GM18858 (cell line): Measurements from ENCODE around the gene MT1B.
"Not testable (repeated sequence)": the region's sequence is repeated elsewhere in the genome, so short reads cannot be mapped to it uniquely, and the experiment has no call there.

Experiments
- ATAC-seq: cut with Tn5 transposase; IDR thresholded peaks from one replicate; pipeline ENCODE4 v1.9.1; 2021; ENCODE audit not compliant: unreplicated experiment

The MT1B gene

DNA sequence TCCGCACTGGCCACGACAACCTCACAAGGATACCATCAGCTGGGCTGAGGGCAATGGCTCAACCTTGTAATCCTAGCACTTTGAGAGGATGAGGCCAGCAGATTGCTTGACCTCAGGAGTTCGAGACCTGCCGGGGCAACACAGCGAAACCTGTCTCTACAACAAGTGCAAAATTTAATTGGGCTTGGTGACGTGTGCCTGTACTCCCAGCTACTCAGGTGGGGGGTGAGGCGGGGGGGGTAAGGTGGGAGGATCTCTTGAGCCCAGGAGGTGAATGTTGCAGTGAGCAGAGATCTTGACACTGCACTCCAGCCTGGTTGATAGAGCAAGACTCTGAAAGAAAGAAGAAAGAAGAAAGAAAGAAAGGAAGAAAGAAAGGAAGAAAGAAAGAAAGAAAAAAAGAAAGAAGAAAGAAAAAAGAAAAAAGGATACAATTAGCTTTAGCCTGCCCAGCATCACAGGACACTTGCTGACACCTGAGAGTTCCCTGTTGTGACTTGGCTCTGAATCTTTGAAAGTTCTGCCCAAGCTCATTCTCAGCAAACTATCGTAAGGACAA, 31.3 kb upstream of the MT1B start:
- no peak for ATAC-seq

DNA sequence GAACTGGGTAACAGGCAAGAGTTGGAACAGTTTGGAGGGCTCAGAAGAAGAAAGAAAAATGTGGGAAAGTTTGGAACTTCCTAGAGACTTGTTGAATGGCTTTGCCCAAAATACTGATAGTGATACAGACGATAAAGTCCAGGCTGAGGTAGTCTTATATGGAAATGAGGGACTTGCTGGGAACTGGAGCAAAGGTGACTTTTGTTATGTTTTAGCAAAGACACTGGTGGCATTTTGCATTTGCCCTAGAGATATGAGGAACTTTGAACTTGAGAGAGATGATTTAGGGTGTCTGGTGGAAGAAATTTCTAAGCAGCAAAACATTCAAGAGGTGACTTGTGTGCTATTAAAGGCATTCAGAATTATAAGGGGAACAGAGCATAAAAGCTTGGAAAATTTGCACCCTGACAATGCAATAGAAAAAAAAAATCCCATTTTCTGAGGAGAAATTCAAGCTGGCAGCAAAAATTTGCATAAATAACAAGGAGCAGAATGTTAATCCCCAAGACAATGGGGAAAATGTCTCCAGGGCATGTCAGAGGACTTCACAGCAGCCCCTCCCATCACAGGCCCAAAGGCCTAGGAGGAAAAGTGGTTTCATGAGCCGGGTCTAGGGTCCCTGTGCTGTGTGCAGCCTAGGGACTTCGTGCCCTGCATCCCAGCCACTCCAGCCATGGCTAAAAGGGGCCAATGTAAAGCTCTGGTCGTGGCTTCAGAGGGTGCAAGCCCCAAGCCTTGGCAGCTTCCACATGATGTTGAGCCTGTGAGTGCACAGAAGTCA, 29.8 kb upstream of the MT1B start:
- ATAC-seq, result not testable (repeated sequence)

GRCh38 chr16:56623184-56623583, 28.5 kb upstream of the MT1B start:
- not testable (repeated sequence) for ATAC-seq

- no peak for ATAC-seq
These were observed 28.0 kb upstream of the MT1B start for GRCh38 chr16:56623637-56624036.

DNA sequence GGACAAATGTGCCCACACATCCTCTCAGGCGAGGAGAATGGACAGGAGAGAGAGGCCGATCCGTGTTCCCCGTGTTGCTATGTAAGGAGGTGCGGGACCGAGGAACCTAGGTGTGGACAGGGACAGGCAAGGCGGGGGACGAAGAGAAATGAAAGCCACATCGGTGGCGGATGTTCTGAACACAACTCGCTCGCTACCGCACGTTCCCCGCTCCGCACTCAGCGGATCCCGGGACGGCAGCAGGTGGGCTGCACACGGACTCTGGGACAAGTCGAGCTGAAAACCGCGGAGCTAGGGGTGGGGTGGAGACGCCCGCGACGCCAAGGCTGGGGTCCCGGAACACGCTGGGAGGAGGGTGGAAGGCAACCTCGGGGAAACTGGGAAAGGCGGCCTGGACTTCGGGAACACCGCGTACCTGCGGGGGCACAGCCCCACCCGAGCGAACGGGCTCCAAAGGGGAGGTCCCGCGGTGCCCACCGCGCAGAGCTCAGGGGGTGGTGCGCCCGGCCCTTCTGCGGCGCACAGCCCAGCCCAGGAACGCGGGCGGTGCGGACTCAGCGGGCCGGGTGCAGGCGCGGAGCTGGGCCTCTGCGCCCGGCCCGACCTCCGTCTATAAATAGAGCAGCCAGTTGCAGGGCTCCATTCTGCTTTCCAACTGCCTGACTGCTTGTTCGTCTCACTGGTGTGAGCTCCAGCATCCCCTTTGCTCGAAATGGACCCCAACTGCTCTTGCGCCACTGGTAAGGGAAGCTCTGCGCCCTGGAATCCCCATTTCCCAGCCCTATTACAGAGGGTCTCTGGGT, 26.3 kb upstream of the MT1B start, which contains the start of gene MT1E:
Gene MT1E, plus strand, starts transcription at position 642 of the 803 bp plus-strand sequence. Its CDS starts 71 bp downstream, at position 713.
- no peak for ATAC-seq

GRCh38 chr16:56625943-56626654, 25.6 kb upstream of the MT1B start:
- no peak for ATAC-seq

DNA sequence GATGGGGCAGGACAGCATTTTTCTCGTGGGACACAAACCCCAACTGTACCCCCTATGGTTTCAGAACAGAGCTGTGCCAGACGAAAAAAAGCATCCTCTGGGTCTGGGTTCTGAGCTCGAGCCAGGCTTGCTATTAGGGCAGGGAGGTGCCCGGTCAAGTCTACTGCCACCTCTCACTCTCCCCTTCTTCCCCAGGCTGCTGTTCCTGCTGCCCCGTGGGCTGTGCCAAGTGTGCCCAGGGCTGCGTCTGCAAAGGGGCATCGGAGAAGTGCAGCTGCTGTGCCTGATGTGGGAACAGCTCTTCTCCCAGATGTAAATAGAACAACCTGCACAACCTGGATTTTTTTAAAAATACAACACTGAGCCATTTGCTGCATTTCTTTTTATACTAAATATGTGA, 25.0 kb upstream of the MT1B start:
- no peak for ATAC-seq

- ATAC-seq, result no peak
These were observed 23.0 kb upstream of the MT1B start for GRCh38 chr16:56628486-56629350.

- no peak for ATAC-seq
These were observed 22.2 kb upstream of the MT1B start for GRCh38 chr16:56629531-56629930.

- ATAC-seq, result peak; percentile 91
These were observed 21.6 kb upstream of the MT1B start for GRCh38 chr16:56630134-56630533.

DNA sequence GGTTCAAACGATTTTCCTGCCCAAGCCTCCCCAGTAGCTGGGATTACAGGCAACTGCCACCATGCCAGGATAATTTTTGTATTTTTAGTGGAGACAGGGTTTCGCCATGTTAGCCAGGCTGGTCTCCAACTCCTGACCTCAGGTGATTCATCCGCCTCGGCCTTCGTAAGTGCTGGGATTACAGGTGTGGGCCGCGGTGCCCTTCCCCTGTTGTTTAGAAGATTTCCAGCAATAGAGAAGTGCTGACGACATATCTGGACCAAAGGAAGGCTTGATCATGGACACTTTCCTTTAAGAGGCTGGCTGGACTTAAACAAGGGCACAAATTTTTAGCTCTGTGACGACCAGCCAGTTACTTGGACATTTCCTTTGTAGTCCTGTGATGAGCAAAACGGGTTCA, 20.5 kb upstream of the MT1B start:
- ATAC-seq, result no peak

- no peak for ATAC-seq
These were observed 19.9 kb upstream of the MT1B start for GRCh38 chr16:56631832-56632155.

DNA sequence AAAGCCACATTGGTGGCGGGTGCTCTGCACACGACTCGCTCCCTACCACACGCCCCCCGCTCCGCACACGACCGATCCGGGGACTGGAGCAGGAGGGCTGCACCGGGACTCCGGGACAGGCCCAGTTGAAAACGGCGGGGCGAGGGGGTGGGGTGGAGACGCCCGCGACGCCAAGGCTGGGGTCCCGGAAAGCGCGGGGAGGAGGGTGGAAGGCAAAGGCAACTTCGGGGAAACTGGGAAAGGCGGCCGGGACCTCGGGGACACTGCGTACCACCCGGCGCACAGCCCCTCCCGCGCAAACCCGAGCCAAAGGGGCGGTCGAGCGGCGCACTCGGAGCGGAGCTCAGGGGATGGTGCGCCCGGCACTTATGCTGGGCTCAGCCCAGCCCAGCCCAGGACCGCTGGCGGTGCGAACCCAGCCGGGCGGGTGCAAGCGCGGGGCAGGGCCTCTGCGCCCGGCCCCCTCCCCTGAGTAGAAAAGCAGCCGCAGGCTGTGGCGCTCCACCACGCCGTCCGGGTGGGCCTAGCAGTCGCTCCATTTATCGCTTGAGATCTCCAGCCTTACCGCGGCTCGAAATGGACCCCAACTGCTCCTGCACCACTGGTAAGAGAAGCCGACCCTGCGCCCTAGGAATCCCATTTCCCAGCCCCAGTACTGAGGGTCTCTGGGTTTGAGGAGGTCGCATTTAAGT, 19.4 kb upstream of the MT1B start, which contains the start of gene MT1M:
Gene MT1M, plus strand, starts transcription at position 504 of the 692 bp plus-strand sequence. Its CDS starts 73 bp downstream, at position 577.
- no peak for ATAC-seq

DNA sequence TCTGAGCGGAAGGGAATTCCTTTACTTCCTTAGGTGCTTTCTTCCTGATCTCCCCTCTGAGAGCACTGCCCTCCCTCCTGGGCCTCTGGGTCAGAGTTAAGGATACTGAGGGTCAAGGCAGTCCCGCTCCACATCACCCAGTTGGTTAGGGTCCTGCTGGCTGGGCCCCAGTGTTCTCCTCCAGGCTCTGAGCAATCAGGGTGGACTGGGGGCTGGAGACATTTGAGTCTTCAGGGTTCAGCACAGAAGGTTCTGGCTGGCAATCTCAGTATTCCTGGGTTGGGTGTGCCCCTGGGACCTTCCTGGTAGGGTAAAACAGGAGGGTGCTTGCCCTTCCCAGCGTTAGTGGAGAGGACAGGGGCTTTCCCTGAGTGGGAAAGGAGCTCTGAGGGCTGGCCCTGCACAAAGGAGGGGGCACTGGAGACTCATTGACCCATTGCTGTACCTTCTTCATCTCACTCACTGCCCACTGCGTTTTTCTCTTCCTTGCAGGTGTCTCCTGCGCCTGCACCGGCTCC, 18.8 kb upstream of the MT1B start:
- no peak for ATAC-seq

DNA sequence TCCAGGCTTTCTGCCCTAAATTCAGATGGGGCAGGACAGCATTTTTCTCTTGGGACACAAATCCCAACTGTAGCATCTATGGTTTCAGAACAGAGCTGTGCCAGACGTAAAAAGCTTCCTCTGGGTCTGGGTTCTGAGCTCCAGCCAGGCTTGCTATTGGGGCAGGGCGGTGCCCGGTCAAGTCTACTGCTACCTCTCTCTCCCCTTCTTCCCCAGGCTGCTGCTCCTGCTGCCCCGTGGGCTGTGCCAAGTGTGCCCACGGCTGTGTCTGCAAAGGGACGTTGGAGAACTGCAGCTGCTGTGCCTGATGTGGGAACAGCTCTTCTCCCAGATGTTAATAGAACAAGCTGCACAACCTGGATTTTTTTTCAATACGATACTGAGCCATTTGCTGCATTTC, 18.2 kb upstream of the MT1B start:
- ATAC-seq, result no peak

GRCh38 chr16:56634715-56635440, 16.8 kb upstream of the MT1B start:
- no peak for ATAC-seq

- ATAC-seq, result no peak
These were observed 16.2 kb upstream of the MT1B start for GRCh38 chr16:56635441-56635967.

DNA sequence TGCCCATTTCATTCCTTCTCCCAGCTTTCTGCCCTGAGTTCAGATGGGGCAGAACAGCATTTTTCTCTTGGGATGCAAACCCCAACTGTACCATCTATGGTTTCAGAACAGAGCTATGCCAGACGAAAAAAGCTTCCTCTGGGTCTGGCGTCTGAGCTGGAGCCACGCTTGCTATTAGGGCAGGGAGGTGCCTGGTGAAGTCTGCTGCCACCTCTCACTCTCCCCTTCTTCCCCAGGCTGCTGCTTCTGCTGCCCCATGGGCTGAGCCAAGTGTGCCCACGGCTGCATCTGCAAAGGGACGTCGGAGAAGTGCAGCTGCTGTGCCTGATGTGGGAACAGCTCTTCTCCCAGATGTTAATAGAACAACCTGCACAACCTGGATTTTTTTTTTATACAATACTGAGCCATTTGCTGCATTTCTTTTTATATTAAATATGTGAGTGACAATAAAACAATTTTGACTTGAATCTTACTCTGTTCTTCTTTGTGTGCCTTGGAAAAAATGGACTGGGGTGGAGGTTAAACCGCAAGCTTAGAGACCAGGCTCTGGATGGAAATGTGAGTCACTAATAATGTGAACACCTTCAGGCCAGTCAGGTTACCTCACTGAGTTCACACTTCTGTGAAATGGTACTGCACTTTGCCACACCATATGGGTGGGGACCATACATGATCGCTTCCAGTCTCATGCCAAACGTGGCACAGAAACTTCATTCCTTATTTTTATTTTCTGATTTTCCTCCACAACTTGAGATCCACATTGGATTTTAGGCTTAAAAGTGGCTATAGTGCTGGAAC, 14.9 kb upstream of the MT1B start:
- ATAC-seq, result no peak
